Neuron (in vitro differentiated cells): Measurements from ENCODE around the gene KDELR1.

ENCODE experiments used
- H2AFZ ChIP-seq: one replicate; pipeline ENCODE4 v1.6.1; 2013; ENCODE audit warnings: low read depth, mild to moderate bottlenecking, inconsistent platforms, low read length, moderate library complexity
- H3K27me3 ChIP-seq: one replicate; pipeline ENCODE4 v1.6.1; 2013; ENCODE audit warnings: low read length; ENCODE audit not compliant: insufficient read depth
- H3K36me3 ChIP-seq: one replicate; pipeline ENCODE4 v1.6.1; 2013; ENCODE audit warnings: low read length; ENCODE audit not compliant: insufficient read depth
- H3K4me1 ChIP-seq: one replicate; pipeline ENCODE4 v1.6.1; 2013; ENCODE audit warnings: low read length; ENCODE audit not compliant: insufficient read depth
- H3K4me3 ChIP-seq: 2 replicates; pipeline ENCODE4 v1.5.1; 2013; ENCODE audit warnings: mild to moderate bottlenecking, low read length, moderate library complexity
- H3K9me3 ChIP-seq: one replicate; pipeline ENCODE4 v1.6.1; 2013; ENCODE audit warnings: low read length

Gene KDELR1

GRCh38 chr19:48405850-48406249 lies 14.5 kb upstream of the KDELR1 start:
- no peaks in the 10 kb centered on the region for H3K27me3 ChIP-seq
- H3K4me1 ChIP-seq = no peaks in the 10 kb centered on the region
- no peak overlapping the region for H3K4me3 ChIP-seq

GRCh38 chr19:48405010-48405659 lies 13.8 kb upstream of the KDELR1 start:
- no peaks in the 10 kb centered on the region for H3K4me1 ChIP-seq
- no peaks in the 10 kb centered on the region for H3K9me3 ChIP-seq
- H3K4me3 ChIP-seq = no peak overlapping the region
- no peaks in the 10 kb centered on the region for H3K36me3 ChIP-seq
- H2AFZ ChIP-seq = no peak overlapping the region
- no peaks in the 10 kb centered on the region for H3K27me3 ChIP-seq

More at GRCh38 chr19:48405850-48406249, 14.5 kb upstream of the KDELR1 start:
- Histone ChIP-seq H3K36me3 (no peaks in the 10 kb centered on the region), H3K9me3 (no peaks in the 10 kb centered on the region), H2AFZ (no peak overlapping the region)

DNA sequence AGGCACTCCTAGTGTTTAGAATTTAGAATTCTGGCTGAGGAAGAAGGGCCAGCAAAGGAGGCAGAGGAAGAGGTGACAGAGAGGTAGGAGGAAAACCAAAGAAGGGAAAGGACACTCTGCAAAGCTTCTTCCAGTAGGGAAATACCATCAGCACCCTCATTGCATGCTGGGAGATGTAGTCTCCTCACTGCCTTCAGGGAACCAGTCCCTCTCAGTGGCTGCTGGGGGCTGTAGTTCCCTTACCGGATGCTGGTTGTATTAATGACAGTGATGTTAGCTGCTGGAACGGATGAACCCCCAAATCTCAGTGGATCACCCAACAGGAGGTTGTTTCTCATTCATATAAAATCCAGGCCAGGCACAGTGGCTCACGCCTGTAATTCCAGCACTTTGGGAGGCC lies 12.3 kb upstream of the KDELR1 start:
- Histone ChIP-seq H3K27me3 (no peaks in the 10 kb centered on the region), H3K4me3 (no peak overlapping the region), H3K4me1 (no peaks in the 10 kb centered on the region), H3K9me3 (no peaks in the 10 kb centered on the region), H3K36me3 (no peaks in the 10 kb centered on the region), H2AFZ (no peak overlapping the region)

DNA sequence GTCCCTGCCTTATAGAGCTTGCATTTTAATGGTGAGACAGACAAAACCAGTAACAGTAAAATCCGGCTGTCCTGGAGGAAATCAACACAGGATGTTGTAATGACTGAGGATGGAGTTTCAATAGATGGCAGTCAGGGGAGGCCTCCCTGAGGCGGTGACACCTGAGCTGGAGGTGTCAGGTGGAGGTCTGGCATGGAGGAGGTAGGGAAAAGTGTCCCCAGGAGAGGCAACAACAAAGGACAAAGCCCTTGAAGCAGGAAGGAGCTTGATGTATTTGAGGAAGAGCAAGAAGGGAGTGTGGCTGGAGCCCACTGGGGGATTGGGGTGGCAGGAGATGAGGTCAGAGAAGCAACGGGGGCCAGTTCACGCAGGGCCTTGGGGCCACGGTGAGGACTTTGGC lies 9.9 kb upstream of the KDELR1 start:
- Histone ChIP-seq H3K9me3 (no peaks in the 10 kb centered on the region), H3K4me3 (no peak overlapping the region), H2AFZ (no peak overlapping the region), H3K36me3 (no peaks in the 10 kb centered on the region), H3K27me3 (peaks cover 11% of the 10 kb centered on the region), H3K4me1 (peaks cover 12% of the 10 kb centered on the region)

DNA sequence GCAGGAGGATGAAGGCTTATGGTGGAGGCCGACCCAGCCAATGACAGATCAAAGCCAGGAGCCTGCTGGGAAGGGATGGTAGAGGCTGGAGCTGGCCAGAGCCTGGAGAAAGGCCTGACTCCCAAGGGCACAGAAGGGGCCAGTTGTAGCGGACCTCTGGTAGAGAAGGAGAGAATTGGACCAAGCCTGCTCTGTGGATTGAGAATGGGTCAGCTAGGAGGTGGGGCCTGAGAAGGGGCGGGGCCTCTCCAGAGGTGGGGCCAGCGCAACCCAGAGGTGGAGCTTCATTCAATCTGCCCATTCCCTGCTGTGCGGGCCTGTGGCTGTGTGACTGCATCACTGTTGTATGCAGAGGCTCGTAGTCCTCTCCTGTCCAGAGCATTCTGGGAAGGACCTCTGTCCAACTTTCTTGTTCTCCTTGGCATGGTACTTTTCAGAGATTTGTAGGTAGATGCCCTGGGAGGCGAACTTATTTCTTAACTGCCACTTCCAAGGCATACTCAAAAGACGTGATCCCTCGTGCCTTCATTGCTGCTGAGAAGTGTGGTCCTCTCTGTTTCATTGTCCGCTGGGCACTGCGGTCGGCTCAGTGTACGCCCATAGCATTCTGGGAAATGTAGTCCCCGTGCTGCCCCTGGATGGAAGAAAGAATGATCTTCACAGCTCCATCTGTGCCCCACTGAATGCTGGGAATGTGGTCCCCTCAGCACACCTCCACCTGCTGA lies 8.8 kb upstream of the KDELR1 start:
- Histone ChIP-seq H3K27me3 (peaks cover 11% of the 10 kb centered on the region), H3K9me3 (no peaks in the 10 kb centered on the region), H3K36me3 (no peaks in the 10 kb centered on the region), H3K4me1 (peaks cover 18% of the 10 kb centered on the region), H2AFZ (no peak overlapping the region), H3K4me3 (no peak overlapping the region)

- Histone ChIP-seq H2AFZ (no peak overlapping the region), H3K27me3 (peaks cover 11% of the 10 kb centered on the region), H3K36me3 (no peaks in the 10 kb centered on the region), H3K4me3 (no peak overlapping the region), H3K4me1 (peaks cover 32% of the 10 kb centered on the region), H3K9me3 (no peaks in the 10 kb centered on the region)
Observed at GRCh38 chr19:48398375-48399235, 7.3 kb upstream of the KDELR1 start.

- peaks cover 36% of the 10 kb centered on the region for H3K4me1 ChIP-seq
- H3K9me3 ChIP-seq = no peaks in the 10 kb centered on the region
- peaks cover 11% of the 10 kb centered on the region for H3K27me3 ChIP-seq
- no peaks in the 10 kb centered on the region for H3K36me3 ChIP-seq
- no peak overlapping the region for H2AFZ ChIP-seq
- no peak overlapping the region for H3K4me3 ChIP-seq
Observed at GRCh38 chr19:48398102-48398374, 6.7 kb upstream of the KDELR1 start.

DNA sequence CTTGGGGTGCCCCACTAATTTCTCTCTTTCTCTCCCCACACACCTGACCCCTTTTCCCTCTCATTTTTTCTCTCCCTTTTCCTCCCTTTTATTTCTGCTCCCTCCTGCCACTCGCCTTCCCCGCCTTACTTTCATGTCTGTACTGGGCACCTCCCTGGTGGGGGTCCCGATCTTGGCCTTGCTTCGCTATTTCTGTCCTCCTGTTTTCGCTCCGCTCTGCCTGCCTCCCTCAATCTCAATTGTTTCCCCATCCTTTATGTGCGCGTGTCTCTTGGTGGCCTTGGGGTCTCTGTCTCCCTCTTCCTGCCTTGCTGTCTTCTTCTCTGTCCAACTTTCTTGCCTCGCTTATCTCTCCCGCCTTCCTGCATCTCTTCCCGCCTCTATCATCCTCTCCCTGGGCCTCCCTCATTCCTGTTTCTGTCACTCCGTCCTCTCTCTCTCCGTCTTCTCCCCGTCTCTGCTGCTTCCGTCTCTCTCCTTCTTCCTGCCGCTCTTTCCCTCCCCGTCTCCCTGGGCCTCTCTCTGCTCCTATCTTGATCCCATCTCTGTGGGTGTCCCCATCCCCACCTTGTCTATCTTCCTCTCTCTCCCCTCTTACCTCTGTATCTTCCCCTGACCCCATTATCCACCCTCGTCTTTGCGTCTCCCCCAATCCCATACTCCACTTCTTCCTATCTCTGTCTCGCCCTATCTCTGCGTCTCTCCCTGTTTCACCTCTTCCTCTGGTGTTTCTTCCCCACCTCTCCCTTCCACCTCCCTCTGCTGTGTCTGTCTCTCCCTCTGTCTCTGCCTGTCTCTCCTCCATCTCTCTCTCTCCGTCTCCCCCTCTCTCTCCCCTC lies 6.1 kb upstream of the KDELR1 start:
- Histone ChIP-seq H3K9me3 (no peaks in the 10 kb centered on the region), H3K4me3 (no peak overlapping the region), H3K4me1 (peaks cover 40% of the 10 kb centered on the region), H3K36me3 (no peaks in the 10 kb centered on the region), H3K27me3 (peaks cover 11% of the 10 kb centered on the region), H2AFZ (no peak overlapping the region)

DNA sequence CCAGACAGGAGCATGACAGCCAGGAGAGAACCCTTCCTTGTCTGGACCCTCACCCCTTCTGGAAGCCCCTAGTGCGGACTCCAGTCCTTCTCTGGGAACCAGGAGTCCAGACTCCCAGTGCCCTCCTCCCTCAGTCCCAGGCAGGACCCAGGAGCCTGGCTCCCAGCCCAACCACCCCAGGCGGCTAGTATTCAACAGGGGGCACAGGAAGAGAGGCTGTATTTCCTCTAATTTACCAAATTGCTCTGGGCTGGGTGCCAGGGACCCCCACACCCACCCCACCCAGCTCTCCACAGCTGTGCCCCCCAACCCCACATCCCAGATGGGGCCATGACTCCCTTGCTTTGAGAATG lies 5.4 kb upstream of the KDELR1 start:
- H2AFZ ChIP-seq = no peak overlapping the region
- no peaks in the 10 kb centered on the region for H3K9me3 ChIP-seq
- no peaks in the 10 kb centered on the region for H3K36me3 ChIP-seq
- H3K4me3 ChIP-seq = no peak overlapping the region
- H3K4me1 ChIP-seq = peaks cover 40% of the 10 kb centered on the region
- peaks cover 11% of the 10 kb centered on the region for H3K27me3 ChIP-seq

DNA sequence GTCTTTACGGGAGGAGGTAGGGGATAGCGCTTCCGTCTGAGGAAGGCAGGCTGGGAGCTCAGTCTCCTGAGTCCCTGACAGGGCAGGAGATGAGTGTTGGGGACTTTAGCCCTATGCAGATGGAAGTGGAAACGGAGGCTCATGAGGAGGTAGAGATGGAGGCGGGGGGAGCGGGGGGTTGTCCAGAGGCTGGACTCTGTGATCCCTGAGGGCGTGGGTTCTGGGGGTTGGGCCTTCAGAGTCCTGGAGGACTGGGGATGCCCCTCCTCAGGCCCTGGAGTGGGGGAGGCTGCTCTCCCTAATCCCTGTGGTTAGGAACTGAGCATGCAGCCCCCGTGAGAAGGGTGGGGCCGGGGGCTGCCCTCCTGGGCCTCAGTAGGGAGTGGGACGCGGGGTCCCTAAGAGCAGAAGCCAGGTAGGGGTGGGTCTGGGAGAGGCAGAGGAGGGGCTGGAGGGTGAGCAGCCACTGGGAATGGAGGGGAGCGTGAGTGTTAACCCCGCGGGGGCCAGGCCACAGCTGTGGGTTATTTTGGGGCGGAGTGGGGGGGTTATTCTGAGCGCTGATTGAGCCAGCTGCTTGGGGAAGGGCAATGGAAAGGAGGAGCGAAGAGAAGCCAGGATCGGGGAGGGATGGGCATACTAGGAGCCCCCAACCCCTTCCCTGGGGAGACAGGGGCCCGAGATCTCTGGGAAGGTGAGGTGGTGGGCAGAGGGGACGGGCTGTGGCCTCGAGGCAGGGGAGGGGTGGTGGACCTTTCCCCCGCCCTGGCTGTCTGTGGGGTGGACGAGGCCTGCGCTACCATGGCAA lies 4.9 kb upstream of the KDELR1 start:
- H3K9me3 ChIP-seq = no peaks in the 10 kb centered on the region
- H2AFZ ChIP-seq = no peak overlapping the region
- peaks cover 43% of the 10 kb centered on the region for H3K4me1 ChIP-seq
- H3K36me3 ChIP-seq = no peaks in the 10 kb centered on the region
- peaks cover 11% of the 10 kb centered on the region for H3K27me3 ChIP-seq
- no peak overlapping the region for H3K4me3 ChIP-seq

DNA sequence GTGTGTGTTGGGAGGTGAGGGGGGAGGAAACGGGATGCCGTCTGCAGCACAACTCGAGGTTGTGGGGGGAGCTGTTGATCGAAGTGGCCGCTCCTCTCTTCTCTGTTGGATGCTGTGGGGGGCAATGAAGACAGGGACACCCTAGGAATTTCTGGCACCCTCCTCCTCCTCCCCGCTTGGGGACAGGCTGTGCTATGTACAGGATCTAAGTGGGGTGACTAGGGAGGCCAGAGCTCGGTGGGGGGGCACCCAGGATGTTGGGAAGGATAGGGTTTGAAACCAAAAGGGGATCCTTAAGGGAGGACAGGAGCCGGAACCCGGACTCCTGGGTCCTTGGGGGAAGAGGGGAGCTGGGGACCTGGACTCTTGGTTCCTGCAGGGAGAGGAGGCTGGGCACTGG lies 4.1 kb upstream of the KDELR1 start:
- Histone ChIP-seq H3K36me3 (no peaks in the 10 kb centered on the region), H2AFZ (no peak overlapping the region), H3K27me3 (peaks cover 11% of the 10 kb centered on the region), H3K4me1 (peaks cover 43% of the 10 kb centered on the region), H3K9me3 (no peaks in the 10 kb centered on the region), H3K4me3 (no peak overlapping the region)

DNA sequence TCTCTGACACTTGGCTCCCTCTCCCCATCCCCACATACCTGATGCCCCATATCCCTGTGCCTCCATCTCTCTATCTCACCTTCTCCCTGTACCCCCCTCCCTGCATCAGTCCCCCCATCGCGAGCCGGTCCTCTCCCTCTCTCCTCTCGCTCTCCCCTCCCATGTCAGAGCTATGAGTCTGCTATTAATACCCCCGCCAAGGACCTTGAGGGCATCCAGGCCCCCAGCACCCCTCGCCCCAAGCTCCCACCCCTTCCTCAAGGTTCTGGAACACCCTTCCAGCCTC lies 3.8 kb upstream of the KDELR1 start:
- Histone ChIP-seq H3K27me3 (peaks cover 11% of the 10 kb centered on the region), H2AFZ (no peak overlapping the region), H3K9me3 (no peaks in the 10 kb centered on the region), H3K36me3 (no peaks in the 10 kb centered on the region), H3K4me3 (no peak overlapping the region), H3K4me1 (peaks cover 43% of the 10 kb centered on the region)
